GM23338 (cell line): ENCODE data around the gene NUDT5. TPM values are rescaled to one million over a fixed set of nuclear protein-coding genes. Genes with fewer than 3 reads are reported as not detected.

Experiments
- ATAC-seq: fragments of 200-7000 bp; cut with Tn5 transposase; 3 replicates; pipeline ENCODE4 v1.9.1; 2020
- DNase-seq: peaks from one replicate; pipeline ENCODE4 v3.0.0-alpha.2; 2015; ENCODE audit warnings: low spot score
- H2AFZ ChIP-seq: fragments of 200-600 bp; sonication (generic); 2 replicates; pipeline ENCODE4 v1.8.0; 2016; ENCODE audit warnings: antibody characterized with exemption, mild to moderate bottlenecking, moderate library complexity
- H3F3A ChIP-seq: fragments of 200-600 bp; sonication (generic); replicated peaks from 2 replicates; pipeline ENCODE4 v1.8.0; 2017; ENCODE audit warnings: antibody characterized with exemption, mixed run types, low read depth
- H3K27ac ChIP-seq: fragments of 200-600 bp; sonication (generic); 2 replicates; pipeline ENCODE4 v1.6.1; 2016; ENCODE audit warnings: low read depth
- H3K27me3 ChIP-seq: fragments of 200-600 bp; sonication (generic); 2 replicates; pipeline ENCODE4 v1.8.0; 2016; ENCODE audit warnings: mild to moderate bottlenecking, mixed run types, moderate library complexity; ENCODE audit not compliant: insufficient read depth
- H3K36me3 ChIP-seq: fragments of 200-600 bp; sonication (generic); 2 replicates; pipeline ENCODE4 v1.8.0; 2016; ENCODE audit warnings: mild to moderate bottlenecking; ENCODE audit not compliant: insufficient read depth
- H3K4me1 ChIP-seq: fragments of 200-600 bp; sonication (generic); 2 replicates; pipeline ENCODE4 v1.8.0; 2016; ENCODE audit warnings: mild to moderate bottlenecking, moderate library complexity; ENCODE audit not compliant: insufficient read depth
- H3K4me2 ChIP-seq: fragments of 200-600 bp; sonication (generic); 2 replicates; pipeline ENCODE4 v1.7.1; 2017; ENCODE audit warnings: mixed run types
- H3K4me3 ChIP-seq: fragments of 200-600 bp; sonication (generic); 2 replicates; pipeline ENCODE4 v1.6.1; 2016; ENCODE audit warnings: mixed run types
- H3K79me2 ChIP-seq: fragments of 200-600 bp; sonication (generic); replicated peaks from 2 replicates; pipeline ENCODE4 v1.8.0; 2017; ENCODE audit warnings: mild to moderate bottlenecking; ENCODE audit not compliant: insufficient read depth
- H3K9me2 ChIP-seq: fragments of 200-600 bp; sonication (generic); 2 replicates; pipeline ENCODE4 v1.8.0; 2017; ENCODE audit not compliant: insufficient read depth
- H4K20me1 ChIP-seq: fragments of 200-600 bp; sonication (generic); replicated peaks from 2 replicates; pipeline ENCODE4 v1.8.0; 2017; ENCODE audit warnings: mild to moderate bottlenecking; ENCODE audit not compliant: insufficient read depth
- H3K27ac Mint-ChIP-seq: 2 replicates; pipeline ENCODE4 v1.8.0; 2020; ENCODE audit warnings: inconsistent platforms, mild to moderate bottlenecking, moderate library complexity, mixed read lengths
- H3K27me3 Mint-ChIP-seq: 3 replicates; pipeline ENCODE4 v1.8.0; 2022; ENCODE audit warnings: low read depth, mild to moderate bottlenecking, moderate library complexity, mixed read lengths, inconsistent platforms; ENCODE audit not compliant: insufficient read depth, poor library complexity
- H3K36me3 Mint-ChIP-seq: 3 replicates; pipeline ENCODE4 v1.8.0; 2021; ENCODE audit warnings: low read depth, mild to moderate bottlenecking, inconsistent platforms, moderate library complexity, mixed read lengths
- H3K4me1 Mint-ChIP-seq: 3 replicates; pipeline ENCODE4 v1.8.0; 2020; ENCODE audit warnings: mild to moderate bottlenecking, inconsistent platforms, mixed read lengths
- H3K4me3 Mint-ChIP-seq: 3 replicates; pipeline ENCODE4 v1.8.0; 2021; ENCODE audit warnings: moderate library complexity, mild to moderate bottlenecking, inconsistent platforms, mixed read lengths
- H3K9me3 Mint-ChIP-seq: 3 replicates; pipeline ENCODE4 v1.8.0; 2020; ENCODE audit warnings: moderate library complexity, mild to moderate bottlenecking, inconsistent platforms, mixed read lengths
- EZH2 ChIP-seq: fragments of 200-600 bp; sonication (generic); IDR thresholded peaks from one replicate; pipeline ENCODE4 v1.8.0; 2017; ENCODE audit warnings: antibody characterized with exemption, mild to moderate bottlenecking, low read depth; ENCODE audit not compliant: unreplicated experiment
- NANOG ChIP-seq: IDR thresholded peaks from 2 replicates; pipeline ENCODE4 v1.6.1; 2016; ENCODE audit warnings: antibody characterized with exemption, borderline replicate concordance
- POLR2AphosphoS5 ChIP-seq: IDR thresholded peaks from 2 replicates; pipeline ENCODE4 v1.6.1; 2016; ENCODE audit warnings: antibody characterized with exemption, low read depth
- STAT1 ChIP-seq: IDR thresholded peaks from one replicate; pipeline ENCODE4 v1.6.1; 2016; ENCODE audit warnings: antibody characterized with exemption; ENCODE audit not compliant: unreplicated experiment
- ZNF114 ChIP-seq: fragments of 250-450 bp; sonication (Bioruptor Pico); IDR thresholded peaks from 2 replicates; pipeline ENCODE4 v1.5.0; 2020; ENCODE audit warnings: mild to moderate bottlenecking, moderate library complexity
- polyA plus RNA-seq: library from polyadenylated mRNA; unstranded; fragments of >200 nt; fragmentation: Nextera tagmentation; extraction: Ambion mirVana; gene quantifications from 2 replicates; pipeline ENCODE4 v1.2.1, GENCODE V29; 2016
- total RNA-seq: library from RNA; depleted of rRNA; stranded (reverse); fragments of >200 nt; shearing (Covaris generic); gene quantifications from 2 replicates; pipeline ENCODE4 v1.2.3, GENCODE V29; 2014
- TF ChIP-seq, protein P1 (sequence below): fragments of 250-450 bp; sonication (Bioruptor Pico); IDR thresholded peaks from 2 replicates; pipeline ENCODE4 v1.5.0; 2020; ENCODE audit warnings: mild to moderate bottlenecking, moderate library complexity
- TF ChIP-seq, protein P2 (sequence below): IDR thresholded peaks from one replicate; pipeline ENCODE4 v1.6.1; 2018; ENCODE audit warnings: antibody characterized with exemption; ENCODE audit not compliant: unreplicated experiment
- TF ChIP-seq, protein P3 (sequence below), 2 experiments: fragments of 200-600 bp in 1 of 2; sonication (generic) in 1 of 2; conservative IDR thresholded peaks; 2 replicates each; pipeline versions ENCODE4 v1.5.1 to v1.6.1; 2016 to 2017; ENCODE audit warnings: antibody characterized with exemption in 2 of 2, low read depth in 2 of 2, mild to moderate bottlenecking in 2 of 2, moderate library complexity in 1 of 2

The NUDT5 gene
- total and polyA plus RNA-seq, 2 experiments from 2014 or later = 94.3 to 255 TPM

DNA sequence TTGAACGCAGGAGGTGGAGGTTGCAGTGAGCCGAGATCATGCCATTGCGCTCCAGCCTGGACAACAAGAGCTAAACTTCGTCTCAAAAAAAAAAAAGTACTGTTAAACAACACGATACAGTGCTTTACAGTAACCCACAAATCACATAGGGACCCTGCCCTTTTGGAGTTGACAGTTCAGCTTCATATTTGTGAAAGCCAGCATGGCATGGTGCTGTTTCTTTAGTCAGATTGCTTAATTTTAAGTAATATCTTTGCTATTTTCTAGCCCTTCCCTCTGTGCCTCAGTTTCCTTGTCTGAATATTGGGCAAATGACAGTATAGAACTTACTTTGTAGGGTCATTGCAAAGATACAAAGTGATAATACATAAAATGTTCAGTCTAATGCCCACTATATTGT lies 5.2 kb upstream of the NUDT5 start (continued):
- TF ChIP-seq, protein P1, sequence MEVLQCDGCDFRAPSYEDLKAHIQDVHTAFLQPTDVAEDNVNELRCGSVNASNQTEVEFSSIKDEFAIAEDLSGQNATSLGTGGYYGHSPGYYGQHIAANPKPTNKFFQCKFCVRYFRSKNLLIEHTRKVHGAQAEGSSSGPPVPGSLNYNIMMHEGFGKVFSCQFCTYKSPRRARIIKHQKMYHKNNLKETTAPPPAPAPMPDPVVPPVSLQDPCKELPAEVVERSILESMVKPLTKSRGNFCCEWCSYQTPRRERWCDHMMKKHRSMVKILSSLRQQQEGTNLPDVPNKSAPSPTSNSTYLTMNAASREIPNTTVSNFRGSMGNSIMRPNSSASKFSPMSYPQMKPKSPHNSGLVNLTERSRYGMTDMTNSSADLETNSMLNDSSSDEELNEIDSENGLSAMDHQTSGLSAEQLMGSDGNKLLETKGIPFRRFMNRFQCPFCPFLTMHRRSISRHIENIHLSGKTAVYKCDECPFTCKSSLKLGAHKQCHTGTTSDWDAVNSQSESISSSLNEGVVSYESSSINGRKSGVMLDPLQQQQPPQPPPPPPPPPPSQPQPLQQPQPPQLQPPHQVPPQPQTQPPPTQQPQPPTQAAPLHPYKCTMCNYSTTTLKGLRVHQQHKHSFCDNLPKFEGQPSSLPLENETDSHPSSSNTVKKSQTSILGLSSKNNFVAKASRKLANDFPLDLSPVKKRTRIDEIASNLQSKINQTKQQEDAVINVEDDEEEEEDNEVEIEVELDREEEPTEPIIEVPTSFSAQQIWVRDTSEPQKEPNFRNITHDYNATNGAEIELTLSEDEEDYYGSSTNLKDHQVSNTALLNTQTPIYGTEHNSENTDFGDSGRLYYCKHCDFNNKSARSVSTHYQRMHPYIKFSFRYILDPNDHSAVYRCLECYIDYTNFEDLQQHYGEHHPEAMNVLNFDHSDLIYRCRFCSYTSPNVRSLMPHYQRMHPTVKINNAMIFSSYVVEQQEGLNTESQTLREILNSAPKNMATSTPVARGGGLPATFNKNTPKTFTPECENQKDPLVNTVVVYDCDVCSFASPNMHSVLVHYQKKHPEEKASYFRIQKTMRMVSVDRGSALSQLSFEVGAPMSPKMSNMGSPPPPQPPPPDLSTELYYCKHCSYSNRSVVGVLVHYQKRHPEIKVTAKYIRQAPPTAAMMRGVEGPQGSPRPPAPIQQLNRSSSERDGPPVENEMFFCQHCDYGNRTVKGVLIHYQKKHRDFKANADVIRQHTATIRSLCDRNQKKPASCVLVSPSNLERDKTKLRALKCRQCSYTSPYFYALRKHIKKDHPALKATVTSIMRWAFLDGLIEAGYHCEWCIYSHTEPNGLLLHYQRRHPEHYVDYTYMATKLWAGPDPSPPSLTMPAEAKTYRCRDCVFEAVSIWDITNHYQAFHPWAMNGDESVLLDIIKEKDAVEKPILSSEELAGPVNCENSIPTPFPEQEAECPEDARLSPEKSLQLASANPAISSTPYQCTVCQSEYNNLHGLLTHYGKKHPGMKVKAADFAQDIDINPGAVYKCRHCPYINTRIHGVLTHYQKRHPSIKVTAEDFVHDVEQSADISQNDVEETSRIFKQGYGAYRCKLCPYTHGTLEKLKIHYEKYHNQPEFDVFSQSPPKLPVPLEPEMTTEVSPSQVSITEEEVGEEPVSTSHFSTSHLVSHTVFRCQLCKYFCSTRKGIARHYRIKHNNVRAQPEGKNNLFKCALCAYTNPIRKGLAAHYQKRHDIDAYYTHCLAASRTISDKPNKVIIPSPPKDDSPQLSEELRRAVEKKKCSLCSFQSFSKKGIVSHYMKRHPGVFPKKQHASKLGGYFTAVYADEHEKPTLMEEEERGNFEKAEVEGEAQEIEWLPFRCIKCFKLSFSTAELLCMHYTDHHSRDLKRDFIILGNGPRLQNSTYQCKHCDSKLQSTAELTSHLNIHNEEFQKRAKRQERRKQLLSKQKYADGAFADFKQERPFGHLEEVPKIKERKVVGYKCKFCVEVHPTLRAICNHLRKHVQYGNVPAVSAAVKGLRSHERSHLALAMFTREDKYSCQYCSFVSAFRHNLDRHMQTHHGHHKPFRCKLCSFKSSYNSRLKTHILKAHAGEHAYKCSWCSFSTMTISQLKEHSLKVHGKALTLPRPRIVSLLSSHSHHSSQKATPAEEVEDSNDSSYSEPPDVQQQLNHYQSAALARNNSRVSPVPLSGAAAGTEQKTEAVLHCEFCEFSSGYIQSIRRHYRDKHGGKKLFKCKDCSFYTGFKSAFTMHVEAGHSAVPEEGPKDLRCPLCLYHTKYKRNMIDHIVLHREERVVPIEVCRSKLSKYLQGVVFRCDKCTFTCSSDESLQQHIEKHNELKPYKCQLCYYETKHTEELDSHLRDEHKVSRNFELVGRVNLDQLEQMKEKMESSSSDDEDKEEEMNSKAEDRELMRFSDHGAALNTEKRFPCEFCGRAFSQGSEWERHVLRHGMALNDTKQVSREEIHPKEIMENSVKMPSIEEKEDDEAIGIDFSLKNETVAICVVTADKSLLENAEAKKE (CRISPR knock-in tag) = no peak
- TF ChIP-seq EZH2 = no peak

DNA sequence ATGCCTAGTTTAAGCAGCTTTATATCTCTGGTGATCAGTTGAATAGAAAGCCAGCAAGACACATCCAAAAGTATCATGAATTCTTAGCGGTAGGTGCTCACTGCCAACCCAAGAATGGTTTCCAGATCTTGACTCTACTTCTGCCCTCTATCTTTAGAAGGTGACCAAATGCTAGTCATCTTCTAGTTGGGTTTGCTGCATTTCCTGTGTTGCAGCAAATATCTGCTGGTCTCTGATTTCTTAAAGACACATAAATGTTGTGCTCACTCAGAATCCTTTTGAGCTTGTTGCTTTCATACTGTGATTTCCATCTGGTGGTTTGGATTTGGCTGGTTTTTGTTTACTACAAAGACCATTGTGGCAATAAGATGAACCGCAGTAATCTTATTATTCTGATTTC lies 2.5 kb upstream of the NUDT5 start:
- peaks cover 37% of the 10 kb centered on the region for H3K36me3 Mint-ChIP-seq
- DNase-seq (no peak), ATAC-seq (no peak)
- no peaks in the 10 kb centered on the region for H3K27me3 ChIP-seq
- H3K36me3 ChIP-seq = peaks cover 41% of the 10 kb centered on the region
- H3K9me2 ChIP-seq = no peaks in the 10 kb centered on the region
- no peak overlapping the region for H3K27ac ChIP-seq
- no peaks in the 10 kb centered on the region; the same call in 1 of the 2 replicates for H3F3A ChIP-seq
- no peaks in the 10 kb centered on the region; the same call in 2 of the 3 replicates for H3K9me3 Mint-ChIP-seq
- H3K4me3 ChIP-seq = no peak overlapping the region
- H3K27me3 Mint-ChIP-seq = peaks cover 9% of the 10 kb centered on the region
- H4K20me1 ChIP-seq = peaks cover 41% of the 10 kb centered on the region
- peaks cover 12% of the 10 kb centered on the region for H3K4me1 ChIP-seq
- peak overlapping the region; percentile 84; the same call in 1 of the 2 replicates for H3K4me2 ChIP-seq
- H3K4me1 Mint-ChIP-seq = peaks cover 6% of the 10 kb centered on the region
- H3K4me3 Mint-ChIP-seq = peak overlapping the region; percentile 46
- TF ChIP-seq NANOG (no peak), ZNF114 (CRISPR knock-in tag) (no peak), POLR2AphosphoS5 (no peak), STAT1 (no peak)
- TF ChIP-seq, protein P2, sequence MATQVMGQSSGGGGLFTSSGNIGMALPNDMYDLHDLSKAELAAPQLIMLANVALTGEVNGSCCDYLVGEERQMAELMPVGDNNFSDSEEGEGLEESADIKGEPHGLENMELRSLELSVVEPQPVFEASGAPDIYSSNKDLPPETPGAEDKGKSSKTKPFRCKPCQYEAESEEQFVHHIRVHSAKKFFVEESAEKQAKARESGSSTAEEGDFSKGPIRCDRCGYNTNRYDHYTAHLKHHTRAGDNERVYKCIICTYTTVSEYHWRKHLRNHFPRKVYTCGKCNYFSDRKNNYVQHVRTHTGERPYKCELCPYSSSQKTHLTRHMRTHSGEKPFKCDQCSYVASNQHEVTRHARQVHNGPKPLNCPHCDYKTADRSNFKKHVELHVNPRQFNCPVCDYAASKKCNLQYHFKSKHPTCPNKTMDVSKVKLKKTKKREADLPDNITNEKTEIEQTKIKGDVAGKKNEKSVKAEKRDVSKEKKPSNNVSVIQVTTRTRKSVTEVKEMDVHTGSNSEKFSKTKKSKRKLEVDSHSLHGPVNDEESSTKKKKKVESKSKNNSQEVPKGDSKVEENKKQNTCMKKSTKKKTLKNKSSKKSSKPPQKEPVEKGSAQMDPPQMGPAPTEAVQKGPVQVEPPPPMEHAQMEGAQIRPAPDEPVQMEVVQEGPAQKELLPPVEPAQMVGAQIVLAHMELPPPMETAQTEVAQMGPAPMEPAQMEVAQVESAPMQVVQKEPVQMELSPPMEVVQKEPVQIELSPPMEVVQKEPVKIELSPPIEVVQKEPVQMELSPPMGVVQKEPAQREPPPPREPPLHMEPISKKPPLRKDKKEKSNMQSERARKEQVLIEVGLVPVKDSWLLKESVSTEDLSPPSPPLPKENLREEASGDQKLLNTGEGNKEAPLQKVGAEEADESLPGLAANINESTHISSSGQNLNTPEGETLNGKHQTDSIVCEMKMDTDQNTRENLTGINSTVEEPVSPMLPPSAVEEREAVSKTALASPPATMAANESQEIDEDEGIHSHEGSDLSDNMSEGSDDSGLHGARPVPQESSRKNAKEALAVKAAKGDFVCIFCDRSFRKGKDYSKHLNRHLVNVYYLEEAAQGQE = no peak
- TF ChIP-seq, protein P3, sequence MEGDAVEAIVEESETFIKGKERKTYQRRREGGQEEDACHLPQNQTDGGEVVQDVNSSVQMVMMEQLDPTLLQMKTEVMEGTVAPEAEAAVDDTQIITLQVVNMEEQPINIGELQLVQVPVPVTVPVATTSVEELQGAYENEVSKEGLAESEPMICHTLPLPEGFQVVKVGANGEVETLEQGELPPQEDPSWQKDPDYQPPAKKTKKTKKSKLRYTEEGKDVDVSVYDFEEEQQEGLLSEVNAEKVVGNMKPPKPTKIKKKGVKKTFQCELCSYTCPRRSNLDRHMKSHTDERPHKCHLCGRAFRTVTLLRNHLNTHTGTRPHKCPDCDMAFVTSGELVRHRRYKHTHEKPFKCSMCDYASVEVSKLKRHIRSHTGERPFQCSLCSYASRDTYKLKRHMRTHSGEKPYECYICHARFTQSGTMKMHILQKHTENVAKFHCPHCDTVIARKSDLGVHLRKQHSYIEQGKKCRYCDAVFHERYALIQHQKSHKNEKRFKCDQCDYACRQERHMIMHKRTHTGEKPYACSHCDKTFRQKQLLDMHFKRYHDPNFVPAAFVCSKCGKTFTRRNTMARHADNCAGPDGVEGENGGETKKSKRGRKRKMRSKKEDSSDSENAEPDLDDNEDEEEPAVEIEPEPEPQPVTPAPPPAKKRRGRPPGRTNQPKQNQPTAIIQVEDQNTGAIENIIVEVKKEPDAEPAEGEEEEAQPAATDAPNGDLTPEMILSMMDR (conservative IDR thresholded peaks at IDR 0.05; ENCODE audit: low read depth in 2 of 2) = no peak
- no peak overlapping the region for H3K27ac Mint-ChIP-seq
- no peak overlapping the region for H2AFZ ChIP-seq
- H3K79me2 ChIP-seq = peaks cover 95% of the 10 kb centered on the region
